Left lung (tissue), 10 donors: ENCODE measurements around the gene EXD1. TPM values are rescaled to one million over a fixed set of nuclear protein-coding genes. Genes with fewer than 3 reads are reported as not detected.

Experiments
- ATAC-seq: fragments of 200-7000 bp; cut with Tn5 transposase; one replicate; pipeline ENCODE4 v1.9.1; 2020; ENCODE audit warnings: moderate library complexity
- DNase-seq, 4 donors: peaks; one replicate each; pipeline ENCODE4 v3.0.0-alpha.2; 2013 to 2020
- H3K27ac ChIP-seq, 2 donors: fragments of 200-600 bp; sonication (generic) in 1 of 2; one replicate each; pipeline versions ENCODE4 v1.5.0 to v1.8.0; 2020 to 2021
- H3K27me3 ChIP-seq, 2 donors: fragments of 200-600 bp; sonication (generic) in 1 of 2; one replicate each; pipeline versions ENCODE4 v1.5.0 to v1.8.0; 2020 to 2021
- H3K36me3 ChIP-seq, 2 donors: fragments of 200-600 bp; sonication (generic) in 1 of 2; one replicate each; pipeline versions ENCODE4 v1.5.0 to v1.8.0; 2020 to 2021
- H3K4me1 ChIP-seq, 2 donors: fragments of 200-600 bp; one replicate each; pipeline ENCODE4 v1.8.0; 2021
- H3K4me3 ChIP-seq, 2 donors: fragments of 200-600 bp; sonication (generic) in 1 of 2; one replicate each; pipeline versions ENCODE4 v1.5.0 to v1.8.0; 2020 to 2021; ENCODE audit warnings: mild to moderate bottlenecking in 1 of 2
- H3K9me3 ChIP-seq, 2 donors: fragments of 200-600 bp; sonication (generic) in 1 of 2; one replicate each; pipeline versions ENCODE4 v1.5.0 to v1.8.0; 2020 to 2021
- intact Hi-C, 2 donors: fragments of 100-400 bp; cut with DNase I; formaldehyde crosslinking; loops; one replicate each; pipeline versions ENCODE4 v1.11.2 to v1.14.2; 2022
- polyA plus RNA-seq, 6 donors: library from polyadenylated mRNA; unstranded; fragments of 120-200 nt; gene quantifications; one replicate each; pipeline ENCODE4 v1.2.1, GENCODE V29; 2013; ENCODE audit not compliant: insufficient read length in 6 of 6
- total RNA-seq, 2 donors: library from RNA; stranded (reverse); fragmentation: NEBNext Ultra II Directional; extraction: Animal tissue kit (Norgen Biotek cat#: 25700); gene quantifications; one replicate each; pipeline ENCODE4 v1.2.1, GENCODE V29; 2021
- TF ChIP-seq, protein P1 (sequence below), 2 donors: fragments of 200-600 bp; sonication (generic) in 1 of 2; IDR thresholded peaks; one replicate each; pipeline versions ENCODE4 v1.5.0 to v1.8.0; 2021; ENCODE audit warnings: antibody characterized with exemption in 2 of 2
- donor health status: DM: no; HTN: yes; CAD: no.
- donor health status: DM: no; HTN: no; CAD: no.

The EXD1 gene
- total and polyA plus RNA-seq, 8 donors, result 0.06 TPM; not detected in 7

DNA sequence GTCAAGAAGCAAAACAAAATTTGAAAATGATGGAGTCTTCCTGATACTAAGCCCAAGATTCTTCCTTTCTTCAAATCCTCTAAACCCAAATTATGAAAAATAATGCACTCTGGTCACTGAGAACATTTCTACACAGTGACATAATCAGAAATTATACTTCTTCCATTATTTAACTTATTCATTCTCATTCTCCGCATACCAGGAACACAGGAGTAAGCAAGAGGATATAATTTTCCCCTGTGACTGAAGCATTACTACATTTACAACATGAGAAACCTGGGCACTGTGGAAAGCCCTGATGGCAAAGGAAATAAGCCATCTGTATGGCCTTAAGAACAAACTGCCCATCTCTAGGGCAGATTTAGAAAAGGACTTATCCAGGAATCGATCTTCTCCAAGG is 47.0 kb downstream of the EXD1 start:
- Histone ChIP-seq H3K4me1 (no peaks in the 10 kb centered on the region), H3K9me3 (no peaks in the 10 kb centered on the region), H3K27ac (no peak overlapping the region), H3K27me3 (no peaks in the 10 kb centered on the region), H3K36me3 (no peaks in the 10 kb centered on the region), H3K4me3 (no peak overlapping the region)
- TF ChIP-seq, protein P1, sequence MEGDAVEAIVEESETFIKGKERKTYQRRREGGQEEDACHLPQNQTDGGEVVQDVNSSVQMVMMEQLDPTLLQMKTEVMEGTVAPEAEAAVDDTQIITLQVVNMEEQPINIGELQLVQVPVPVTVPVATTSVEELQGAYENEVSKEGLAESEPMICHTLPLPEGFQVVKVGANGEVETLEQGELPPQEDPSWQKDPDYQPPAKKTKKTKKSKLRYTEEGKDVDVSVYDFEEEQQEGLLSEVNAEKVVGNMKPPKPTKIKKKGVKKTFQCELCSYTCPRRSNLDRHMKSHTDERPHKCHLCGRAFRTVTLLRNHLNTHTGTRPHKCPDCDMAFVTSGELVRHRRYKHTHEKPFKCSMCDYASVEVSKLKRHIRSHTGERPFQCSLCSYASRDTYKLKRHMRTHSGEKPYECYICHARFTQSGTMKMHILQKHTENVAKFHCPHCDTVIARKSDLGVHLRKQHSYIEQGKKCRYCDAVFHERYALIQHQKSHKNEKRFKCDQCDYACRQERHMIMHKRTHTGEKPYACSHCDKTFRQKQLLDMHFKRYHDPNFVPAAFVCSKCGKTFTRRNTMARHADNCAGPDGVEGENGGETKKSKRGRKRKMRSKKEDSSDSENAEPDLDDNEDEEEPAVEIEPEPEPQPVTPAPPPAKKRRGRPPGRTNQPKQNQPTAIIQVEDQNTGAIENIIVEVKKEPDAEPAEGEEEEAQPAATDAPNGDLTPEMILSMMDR (IDR thresholded peaks at IDR 0.05), result no peak
- intact Hi-C loops, result loop anchor here in 1 of 2 donors (5.0 kb wide), 1 partner anchor 281 kb away; no protein-coding TSS in a partner anchor
- DNase-seq (no peak), ATAC-seq (no peak)

DNA sequence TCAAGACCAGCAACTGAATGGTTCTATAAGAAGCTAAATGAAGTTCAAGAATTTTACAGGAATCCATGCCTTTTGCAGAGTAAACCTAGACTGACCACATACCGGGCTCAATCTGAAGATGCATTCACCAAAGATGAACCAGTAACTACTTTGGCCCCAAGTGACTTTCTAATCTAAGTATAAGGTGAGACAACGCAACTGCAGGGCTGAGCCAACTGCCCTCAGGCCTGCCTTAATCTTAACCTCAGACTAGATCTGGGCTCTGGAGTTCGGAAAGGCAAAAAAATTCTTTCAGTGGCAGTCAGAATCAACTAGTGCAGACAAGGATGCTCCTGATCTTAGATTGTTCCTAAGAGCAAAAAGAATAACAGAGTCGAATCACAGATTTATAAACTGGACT is 48.3 kb downstream of the EXD1 start:
- Histone ChIP-seq H3K9me3 (no peaks in the 10 kb centered on the region), H3K36me3 (no peaks in the 10 kb centered on the region), H3K27ac (no peak overlapping the region), H3K27me3 (no peaks in the 10 kb centered on the region), H3K4me3 (no peak overlapping the region), H3K4me1 (no peaks in the 10 kb centered on the region)
- DNase-seq (no peak), ATAC-seq (no peak)
- TF ChIP-seq, protein P1 (IDR thresholded peaks at IDR 0.05), result no peak
- intact Hi-C loops, result loop anchor here in 1 of 2 donors (5.0 kb wide), 1 partner anchor 280 kb away; no protein-coding TSS in a partner anchor

DNA sequence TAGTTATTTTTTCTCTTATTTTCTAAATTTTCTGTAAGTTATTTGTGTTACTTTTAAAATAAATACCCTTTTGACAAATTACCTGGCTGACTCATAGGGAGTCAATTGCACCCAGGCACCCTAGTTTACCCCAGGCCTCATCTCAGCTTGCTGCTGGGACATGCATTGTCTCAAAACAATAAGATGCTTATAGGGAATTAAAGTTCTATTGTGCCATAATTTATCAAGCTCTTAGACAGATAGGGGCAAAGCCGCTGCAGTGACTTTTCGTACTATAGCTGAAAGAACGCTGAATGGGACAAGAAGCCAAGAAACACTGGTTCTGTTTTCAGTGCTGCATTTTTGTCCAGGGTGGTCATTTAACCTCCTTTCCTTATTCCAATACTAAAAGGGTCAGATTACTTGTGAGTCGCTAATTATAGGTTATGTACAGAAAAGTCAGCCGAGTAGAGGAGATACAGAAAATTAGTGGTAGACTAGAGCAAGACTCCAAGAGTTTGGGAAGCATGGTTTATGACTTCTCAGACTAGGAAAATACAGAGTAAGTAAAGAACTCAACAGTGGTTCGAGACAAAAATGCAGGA is 50.3 kb downstream of the EXD1 start:
- no peaks in the 10 kb centered on the region for H3K9me3 ChIP-seq
- DNase-seq (no peak), ATAC-seq (no peak)
- H3K27ac ChIP-seq, result no peak overlapping the region
- no peaks in the 10 kb centered on the region for H3K4me1 ChIP-seq
- H3K36me3 ChIP-seq, result no peaks in the 10 kb centered on the region
- no peaks in the 10 kb centered on the region for H3K27me3 ChIP-seq
- H3K4me3 ChIP-seq, result no peak overlapping the region
- TF ChIP-seq, protein P1 (IDR thresholded peaks at IDR 0.05), result no peak
- intact Hi-C loops, result loop anchor here in 1 of 2 donors (5.0 kb wide), 1 partner anchor 278 kb away; no protein-coding TSS in a partner anchor

DNA sequence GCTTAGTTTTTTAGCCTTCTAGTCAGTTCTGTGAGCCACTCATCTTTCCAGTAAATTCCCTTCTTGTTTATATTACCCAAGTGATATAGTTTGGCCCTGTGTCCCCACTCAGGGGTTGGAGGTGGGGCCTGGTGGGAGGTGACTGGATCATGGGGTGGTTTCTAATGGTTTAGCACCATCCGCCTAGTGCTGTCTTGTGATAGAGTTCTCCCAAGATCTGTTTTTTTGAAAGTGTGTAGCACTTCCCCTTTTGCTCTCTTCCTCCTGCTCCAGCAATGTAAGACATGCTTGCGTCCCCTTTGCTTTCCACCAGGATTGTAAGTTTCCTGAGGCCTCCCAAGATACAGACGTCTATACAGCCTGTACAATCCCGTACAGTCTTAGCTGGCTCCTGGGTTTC is 60.8 kb downstream of the EXD1 start:
- TF ChIP-seq, protein P1 (IDR thresholded peaks at IDR 0.05), result no peak
- peak; percentile 53 for ATAC-seq
- DNase-seq, result peak in 1 of 4 donors; percentile 54
- Histone ChIP-seq H3K9me3 (no peaks in the 10 kb centered on the region), H3K27me3 (no peaks in the 10 kb centered on the region), H3K4me1 (peaks cover 0 to 4% of the 10 kb centered on the region in 2 donors), H3K27ac (no peak overlapping the region), H3K4me3 (no peak overlapping the region), H3K36me3 (no peaks in the 10 kb centered on the region)
- intact Hi-C loops, result no loop called here

DNA sequence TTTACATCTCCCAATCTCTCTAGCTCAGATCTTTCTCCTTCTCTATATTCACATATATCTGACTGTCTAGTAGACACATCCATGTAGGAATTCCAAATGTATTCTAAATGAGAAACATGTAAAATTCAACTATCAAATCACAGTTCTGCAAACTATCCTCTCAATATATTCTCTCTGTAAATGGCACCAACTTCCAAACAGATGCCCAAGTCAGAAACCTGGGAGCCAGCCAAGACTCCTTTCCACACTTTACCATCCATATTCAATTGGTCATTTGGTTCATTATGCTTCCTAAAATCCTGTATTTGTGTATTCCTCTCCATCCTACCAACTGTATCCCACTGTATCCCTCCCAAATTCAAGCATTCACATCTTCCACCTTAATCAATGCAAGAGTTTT is 61.5 kb downstream of the EXD1 start:
- no peak overlapping the region for H3K4me3 ChIP-seq
- peaks cover 0 to 4% of the 10 kb centered on the region in 2 donors for H3K4me1 ChIP-seq
- no peak overlapping the region for H3K27ac ChIP-seq
- ATAC-seq (no peak), DNase-seq (no peak)
- H3K9me3 ChIP-seq, result no peaks in the 10 kb centered on the region
- H3K36me3 ChIP-seq, result no peaks in the 10 kb centered on the region
- TF ChIP-seq, protein P1 (IDR thresholded peaks at IDR 0.05), result no peak
- no peaks in the 10 kb centered on the region for H3K27me3 ChIP-seq
- intact Hi-C loops, result no loop called here
